Memory B cell (primary cell): Measurements from ENCODE around the gene ZBTB3.
"Not testable (repeated sequence)": the region's sequence is repeated elsewhere in the genome, so short reads cannot be mapped to it uniquely, and the experiment has no call there.

Experiments used
- ATAC-seq: fragments of 150-1000 bp; cut with Tn5 transposase; 2 replicates; pipeline ENCODE4 v1.10.0; 2021; ENCODE audit warnings: low read depth, mild to moderate bottlenecking, moderate library complexity
- DNase-seq, 2 donors: peaks; one replicate each; pipeline ENCODE4 v3.0.0; 2022; ENCODE audit warnings: low spot score in 2 of 2
- H3K27ac Mint-ChIP-seq: one replicate; pipeline ENCODE4 v1.8.0; 2022; ENCODE audit warnings: mild to moderate bottlenecking, moderate library complexity, mixed read lengths
- H3K27me3 Mint-ChIP-seq: one replicate; pipeline ENCODE4 v1.8.0; 2022; ENCODE audit warnings: mixed read lengths
- H3K36me3 Mint-ChIP-seq: one replicate; pipeline ENCODE4 v1.8.0; 2022; ENCODE audit warnings: mild to moderate bottlenecking, mixed read lengths
- H3K4me1 Mint-ChIP-seq: one replicate; pipeline ENCODE4 v1.8.0; 2022; ENCODE audit warnings: mixed read lengths
- H3K4me3 Mint-ChIP-seq: one replicate; pipeline ENCODE4 v1.8.0; 2022; ENCODE audit warnings: mild to moderate bottlenecking, moderate library complexity, mixed read lengths
- H3K9me3 Mint-ChIP-seq: one replicate; pipeline ENCODE4 v1.8.0; 2022; ENCODE audit warnings: mixed read lengths

The ZBTB3 gene

GRCh38 chr11:62703921-62704320, 50.0 kb downstream of the ZBTB3 start:
- H3K4me3 Mint-ChIP-seq, H3K27me3 Mint-ChIP-seq, H3K36me3 Mint-ChIP-seq, H3K9me3 Mint-ChIP-seq, DNase-seq, H3K27ac Mint-ChIP-seq, ATAC-seq: not testable (repeated sequence)
- H3K4me1 Mint-ChIP-seq, result peaks cover 30% of the 10 kb centered on the region

DNA sequence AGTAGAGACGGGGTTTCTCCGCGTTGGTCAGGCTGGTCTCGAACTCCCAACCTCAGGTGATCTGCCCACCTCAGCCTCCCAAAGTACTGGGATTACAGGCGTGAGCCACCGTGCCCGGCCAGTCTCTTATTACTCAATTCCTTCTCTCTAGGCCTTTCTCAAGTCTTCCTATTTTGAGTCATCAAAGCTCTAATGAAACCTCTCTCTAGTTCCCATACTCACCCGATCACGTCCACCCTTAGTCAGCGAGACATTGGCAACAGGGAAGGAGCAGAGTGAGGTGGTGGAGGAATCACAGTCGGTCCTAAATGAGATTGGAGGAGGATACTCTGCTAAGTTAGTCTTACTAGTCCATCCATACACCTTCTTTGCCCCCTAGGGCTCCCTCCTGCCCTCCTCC, 51.7 kb downstream of the ZBTB3 start:
- no peak overlapping the region for H3K27ac Mint-ChIP-seq
- peaks cover 2% of the 10 kb centered on the region for H3K36me3 Mint-ChIP-seq
- H3K27me3 Mint-ChIP-seq, result no peaks in the 10 kb centered on the region
- DNase-seq (no peak), ATAC-seq (no peak)
- H3K9me3 Mint-ChIP-seq, result no peaks in the 10 kb centered on the region
- H3K4me3 Mint-ChIP-seq, result no peak overlapping the region
- peaks cover 17% of the 10 kb centered on the region for H3K4me1 Mint-ChIP-seq
